ENCODE results near the gene ST3GAL4.

DNA sequence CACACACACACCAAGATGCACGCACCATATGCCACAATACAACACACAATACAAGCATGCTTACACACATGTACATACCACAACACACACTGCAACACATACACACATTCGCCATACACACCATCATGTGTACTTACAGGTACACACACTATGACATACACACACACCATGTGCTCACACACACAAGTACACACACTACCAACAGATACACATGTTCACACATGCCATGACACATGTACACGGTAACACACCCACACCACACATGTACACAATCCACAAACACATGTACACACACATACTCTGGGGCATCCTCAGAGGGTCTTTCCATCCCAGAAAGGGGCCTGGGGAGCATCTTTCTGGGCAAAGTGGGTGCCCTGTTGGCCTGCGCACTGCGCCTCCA lies 82.2 kb downstream of the ST3GAL4 start:
- TF ChIP-seq, protein P1, sequence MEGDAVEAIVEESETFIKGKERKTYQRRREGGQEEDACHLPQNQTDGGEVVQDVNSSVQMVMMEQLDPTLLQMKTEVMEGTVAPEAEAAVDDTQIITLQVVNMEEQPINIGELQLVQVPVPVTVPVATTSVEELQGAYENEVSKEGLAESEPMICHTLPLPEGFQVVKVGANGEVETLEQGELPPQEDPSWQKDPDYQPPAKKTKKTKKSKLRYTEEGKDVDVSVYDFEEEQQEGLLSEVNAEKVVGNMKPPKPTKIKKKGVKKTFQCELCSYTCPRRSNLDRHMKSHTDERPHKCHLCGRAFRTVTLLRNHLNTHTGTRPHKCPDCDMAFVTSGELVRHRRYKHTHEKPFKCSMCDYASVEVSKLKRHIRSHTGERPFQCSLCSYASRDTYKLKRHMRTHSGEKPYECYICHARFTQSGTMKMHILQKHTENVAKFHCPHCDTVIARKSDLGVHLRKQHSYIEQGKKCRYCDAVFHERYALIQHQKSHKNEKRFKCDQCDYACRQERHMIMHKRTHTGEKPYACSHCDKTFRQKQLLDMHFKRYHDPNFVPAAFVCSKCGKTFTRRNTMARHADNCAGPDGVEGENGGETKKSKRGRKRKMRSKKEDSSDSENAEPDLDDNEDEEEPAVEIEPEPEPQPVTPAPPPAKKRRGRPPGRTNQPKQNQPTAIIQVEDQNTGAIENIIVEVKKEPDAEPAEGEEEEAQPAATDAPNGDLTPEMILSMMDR (IDR thresholded peaks at IDR 0.05): no peak
- no peak for TF ChIP-seq ZFX (IDR thresholded peaks at IDR 0.05; ENCODE audit: borderline replicate concordance)

Data from 22Rv1 (cell line).